GM20000 (cell line): Measurements from ENCODE around the gene ICOS.
"Not testable (repeated sequence)": the region's sequence is repeated elsewhere in the genome, so short reads cannot be mapped to it uniquely, and the experiment has no call there.

Experiments used
- DNase-seq: peaks from one replicate; pipeline ENCODE4 v3.0.0; 2012; ENCODE audit warnings: low spot score
- TF ChIP-seq, protein P1 (sequence below): IDR thresholded peaks from 2 replicates; pipeline ENCODE4 v1.5.1; 2012; ENCODE audit warnings: mild to moderate bottlenecking, control low read depth; ENCODE audit errors: extremely low read depth, missing control alignments

Gene ICOS

DNA sequence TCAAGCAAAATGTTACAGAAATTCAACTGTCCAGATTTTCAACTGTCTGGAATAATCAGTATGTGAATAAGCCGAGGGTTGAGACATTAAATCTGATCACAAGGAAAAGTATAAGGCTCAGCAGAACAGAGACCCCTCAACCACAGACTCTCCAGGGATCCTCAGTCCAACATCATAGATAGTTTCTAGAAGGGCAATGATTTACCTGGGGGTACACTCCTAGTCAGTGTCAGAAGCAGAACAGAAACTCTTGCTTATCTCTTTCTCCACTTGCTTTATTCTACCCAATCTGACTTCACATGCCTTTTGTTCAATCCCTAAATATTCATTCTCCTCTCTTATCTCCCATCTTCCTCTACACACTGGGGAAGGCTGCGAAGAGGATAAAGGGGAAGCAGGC is 36.4 kb downstream of the ICOS start:
- DNase-seq = no peak
- TF ChIP-seq, protein P1, sequence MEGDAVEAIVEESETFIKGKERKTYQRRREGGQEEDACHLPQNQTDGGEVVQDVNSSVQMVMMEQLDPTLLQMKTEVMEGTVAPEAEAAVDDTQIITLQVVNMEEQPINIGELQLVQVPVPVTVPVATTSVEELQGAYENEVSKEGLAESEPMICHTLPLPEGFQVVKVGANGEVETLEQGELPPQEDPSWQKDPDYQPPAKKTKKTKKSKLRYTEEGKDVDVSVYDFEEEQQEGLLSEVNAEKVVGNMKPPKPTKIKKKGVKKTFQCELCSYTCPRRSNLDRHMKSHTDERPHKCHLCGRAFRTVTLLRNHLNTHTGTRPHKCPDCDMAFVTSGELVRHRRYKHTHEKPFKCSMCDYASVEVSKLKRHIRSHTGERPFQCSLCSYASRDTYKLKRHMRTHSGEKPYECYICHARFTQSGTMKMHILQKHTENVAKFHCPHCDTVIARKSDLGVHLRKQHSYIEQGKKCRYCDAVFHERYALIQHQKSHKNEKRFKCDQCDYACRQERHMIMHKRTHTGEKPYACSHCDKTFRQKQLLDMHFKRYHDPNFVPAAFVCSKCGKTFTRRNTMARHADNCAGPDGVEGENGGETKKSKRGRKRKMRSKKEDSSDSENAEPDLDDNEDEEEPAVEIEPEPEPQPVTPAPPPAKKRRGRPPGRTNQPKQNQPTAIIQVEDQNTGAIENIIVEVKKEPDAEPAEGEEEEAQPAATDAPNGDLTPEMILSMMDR = no peak

DNA sequence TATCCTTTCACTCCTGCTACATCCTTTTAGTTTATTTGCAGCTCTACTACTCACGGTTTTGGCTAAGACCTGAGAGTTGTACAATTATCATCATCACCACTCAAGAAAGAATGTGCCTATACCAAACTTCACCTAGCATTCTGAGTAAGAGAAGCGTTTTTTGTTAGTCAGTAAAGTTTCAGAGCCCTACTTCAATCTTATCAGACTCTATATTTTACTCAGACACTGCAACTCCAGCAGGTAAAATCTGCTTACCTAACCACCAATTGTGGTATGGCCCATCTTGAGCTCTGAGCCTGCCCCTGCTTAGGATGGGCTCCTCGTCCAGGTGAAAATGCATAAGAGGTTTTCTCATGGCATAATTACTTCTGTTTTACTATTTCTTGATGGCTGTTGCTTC is 37.1 kb downstream of the ICOS start:
- no peak for DNase-seq
- TF ChIP-seq, protein P1 = no peak

DNA sequence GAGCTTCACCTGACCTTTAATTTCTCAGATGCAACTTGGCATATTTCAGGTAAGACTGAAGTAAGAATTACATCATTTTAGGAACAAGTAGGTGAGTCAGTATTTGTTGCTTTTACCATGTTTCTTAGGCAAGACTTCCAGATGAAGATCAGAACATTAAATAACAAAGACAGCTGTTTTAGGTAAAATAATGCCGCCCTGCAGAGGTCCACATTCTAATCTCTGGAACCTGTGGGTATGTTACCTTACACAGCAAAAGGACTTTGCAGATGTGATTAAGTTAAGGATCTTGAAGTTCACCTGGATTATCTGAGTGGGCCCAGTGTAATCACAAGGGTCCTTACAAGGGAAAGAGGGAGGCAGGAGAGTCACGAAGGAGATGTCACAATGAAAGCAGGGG is 39.3 kb downstream of the ICOS start:
- DNase-seq = no peak
- TF ChIP-seq, protein P1 = no peak

DNA sequence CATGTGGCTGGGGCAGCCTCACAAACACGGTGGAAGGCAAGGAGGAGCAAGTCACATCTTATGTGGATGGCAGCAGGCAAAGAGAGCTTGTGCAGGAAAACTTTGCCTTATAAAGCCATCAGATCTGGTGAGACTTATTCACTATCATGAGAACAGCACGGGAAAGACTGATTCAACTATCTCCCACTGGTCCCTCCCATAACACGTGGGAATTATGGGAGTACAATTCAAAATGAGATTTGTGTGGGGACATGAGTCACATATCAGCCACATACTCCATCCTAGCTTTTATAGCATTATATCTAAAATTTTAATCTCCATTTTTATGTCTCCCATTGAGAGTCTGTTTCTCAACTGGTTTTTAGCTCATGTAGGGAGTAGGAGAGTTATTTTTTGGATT is 45.7 kb downstream of the ICOS start:
- no peak for DNase-seq
- TF ChIP-seq, protein P1 = no peak

DNA sequence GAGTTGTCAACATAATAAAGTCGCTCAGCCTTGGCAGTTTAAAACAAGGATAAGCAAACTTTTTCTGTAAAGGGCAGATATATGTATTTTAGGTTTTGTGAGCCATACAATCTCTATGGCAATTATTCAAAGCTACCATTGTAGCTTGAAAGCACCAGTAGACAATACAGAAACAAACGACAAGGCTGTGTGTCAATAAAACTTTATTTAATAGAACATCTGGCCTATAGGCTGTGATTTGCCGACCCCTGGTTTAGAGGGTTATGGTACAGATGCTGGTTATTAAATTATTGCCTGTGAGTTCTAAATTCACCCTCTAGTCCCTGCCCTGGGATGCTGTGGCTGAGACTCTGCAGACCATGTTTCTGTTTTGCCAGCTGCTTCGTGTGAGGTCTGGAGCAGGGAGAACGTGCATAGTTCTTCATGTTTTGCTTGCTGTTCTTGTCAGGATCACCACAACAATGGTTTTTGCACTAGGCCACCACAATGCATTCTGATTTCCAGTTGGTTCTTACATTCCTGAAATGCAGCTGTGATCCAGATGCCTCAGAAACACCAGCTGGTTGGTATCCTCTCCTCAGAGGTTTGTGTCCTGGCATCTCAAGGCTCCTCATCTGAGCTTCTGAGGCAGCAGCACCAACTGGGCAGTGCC is 46.6 kb downstream of the ICOS start:
- TF ChIP-seq, protein P1 = no peak
- DNase-seq = no peak

DNA sequence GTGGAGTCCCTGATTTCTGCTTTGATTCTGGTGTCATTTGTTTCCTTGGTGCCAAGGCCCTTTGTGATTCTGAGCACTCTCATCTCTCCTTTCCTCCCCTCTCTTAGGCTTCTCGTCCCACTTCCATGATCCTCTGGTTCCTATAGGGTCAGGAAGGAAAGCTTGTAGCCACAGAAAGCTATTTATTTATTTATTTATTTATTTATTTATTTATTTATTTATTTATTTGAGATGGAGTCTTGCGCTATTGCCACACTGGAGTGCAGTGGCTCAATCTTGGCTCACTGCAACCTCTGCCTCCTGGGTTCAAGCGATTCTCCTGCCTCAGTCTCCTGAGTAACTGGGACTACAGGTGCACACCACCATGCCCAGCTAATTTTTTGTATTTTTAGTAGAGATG is 49.4 kb downstream of the ICOS start:
- not testable (repeated sequence) for DNase-seq

DNA sequence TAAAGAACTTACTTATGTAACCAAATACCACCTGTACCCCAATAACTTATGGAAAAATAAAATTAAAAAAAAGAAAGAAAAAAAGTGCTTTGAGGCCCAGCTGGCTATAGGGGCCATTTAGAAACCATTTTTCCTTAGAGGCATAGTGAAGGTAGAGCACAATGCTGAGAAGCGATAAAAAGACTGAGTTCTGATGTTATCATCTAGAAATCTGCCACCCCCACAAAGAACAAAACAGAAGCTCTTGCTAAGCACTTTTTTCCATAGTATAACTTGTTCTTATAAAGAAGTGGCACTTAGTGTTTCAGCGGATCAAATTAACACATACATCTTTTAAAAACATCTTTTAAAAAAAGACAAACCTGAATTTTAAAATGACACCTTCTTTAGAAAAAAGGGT is 51.4 kb downstream of the ICOS start:
- DNase-seq = no peak

More for the DNA sequence above, 51.4 kb downstream of the ICOS start:
- TF ChIP-seq, protein P1 = no peak
